NOMO-1 (cell line): ENCODE results near the gene FAM13A.

Experiments
- DNase-seq, 2 experiments: peaks; one replicate each; lab custom pipeline; 2025; ENCODE audit not compliant: unreplicated experiment in 2 of 2; lab: John Stamatoyannopoulos, UW

The FAM13A gene

GRCh38 chr4:88818631-88819470 lies 238.1 kb downstream of the FAM13A start:
- DNase-seq, result peak; percentile 3 to 46

DNA sequence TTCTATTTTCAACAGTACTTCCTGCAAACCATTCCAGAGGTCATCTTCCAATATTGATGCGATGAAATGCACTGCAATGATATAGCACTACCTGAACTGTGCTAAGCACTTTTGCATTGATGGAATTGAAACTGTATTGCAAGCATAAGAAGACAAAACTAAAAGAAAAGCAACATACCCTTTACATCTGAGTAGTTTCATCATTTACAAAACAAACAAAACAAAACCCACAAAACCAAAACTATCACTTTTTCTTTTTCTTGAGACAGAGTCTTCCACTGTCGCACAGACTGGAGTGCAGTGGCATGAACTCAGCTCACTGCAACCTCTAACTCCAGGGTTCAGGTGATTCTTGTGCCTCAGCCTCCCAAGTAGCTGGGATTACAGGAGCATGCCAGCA lies 239.2 kb downstream of the FAM13A start:
- no peak for DNase-seq

DNA sequence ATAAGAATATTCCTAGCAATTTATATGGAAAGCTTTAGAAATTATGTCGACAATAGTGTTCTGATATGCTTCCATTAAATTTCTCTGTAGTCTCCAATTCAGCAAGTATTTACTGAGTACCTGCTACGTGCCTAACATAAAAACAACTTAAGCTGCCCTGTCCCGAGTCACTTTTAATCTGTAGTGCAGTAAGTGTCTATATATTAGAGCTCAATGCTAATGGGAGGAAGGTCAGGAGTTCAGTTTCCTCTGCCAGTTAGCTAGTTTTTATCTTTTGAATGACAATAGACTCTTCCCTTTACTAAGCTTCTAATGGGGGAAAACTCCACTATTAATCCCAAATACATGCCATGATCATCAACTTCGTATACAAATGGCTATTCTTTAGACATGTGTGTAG lies 240.6 kb downstream of the FAM13A start:
- no peak for DNase-seq

GRCh38 chr4:88814043-88814617 lies 242.9 kb downstream of the FAM13A start:
- no peak for DNase-seq

DNA sequence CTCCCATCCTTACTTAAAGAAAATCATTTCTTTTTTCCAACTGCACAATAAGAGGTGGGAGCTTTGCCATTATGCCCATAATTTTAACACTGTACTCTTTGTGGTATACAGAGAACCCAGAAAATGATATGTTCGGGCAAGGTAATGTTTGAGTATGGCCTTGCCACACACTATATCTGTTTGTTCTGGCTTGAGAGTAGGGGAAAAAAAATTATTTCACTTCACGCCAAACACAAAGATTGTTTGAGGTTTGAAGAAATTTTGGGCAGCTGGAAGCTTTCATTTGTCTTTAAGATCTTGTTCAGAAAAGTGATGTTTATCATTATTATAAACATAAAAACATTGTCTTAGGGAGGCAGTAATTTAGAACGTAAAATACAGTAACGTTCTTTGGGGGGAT lies 244.0 kb downstream of the FAM13A start:
- no peak for DNase-seq

DNA sequence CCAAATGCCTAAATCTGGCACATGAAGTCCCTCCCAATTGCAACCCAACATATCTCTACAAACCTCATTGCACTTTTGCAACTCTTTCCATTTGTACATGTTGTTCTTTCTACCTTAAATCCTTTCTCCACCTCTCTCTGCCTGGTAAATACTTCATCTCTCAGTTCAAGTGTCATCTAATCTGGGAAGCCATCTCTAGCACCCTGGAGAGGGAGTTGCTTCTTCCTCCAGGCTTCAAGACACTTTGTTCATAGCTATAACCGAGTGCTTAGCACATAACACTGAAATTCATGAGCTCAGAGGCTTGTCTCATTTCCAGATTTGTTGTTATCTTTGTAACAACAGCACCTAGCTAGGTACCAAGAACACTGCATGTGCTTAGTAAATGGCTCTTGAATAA lies 244.6 kb downstream of the FAM13A start:
- no peak for DNase-seq

- DNase-seq, result no peak
These were observed 245.1 kb downstream of the FAM13A start for GRCh38 chr4:88811904-88812303.

DNA sequence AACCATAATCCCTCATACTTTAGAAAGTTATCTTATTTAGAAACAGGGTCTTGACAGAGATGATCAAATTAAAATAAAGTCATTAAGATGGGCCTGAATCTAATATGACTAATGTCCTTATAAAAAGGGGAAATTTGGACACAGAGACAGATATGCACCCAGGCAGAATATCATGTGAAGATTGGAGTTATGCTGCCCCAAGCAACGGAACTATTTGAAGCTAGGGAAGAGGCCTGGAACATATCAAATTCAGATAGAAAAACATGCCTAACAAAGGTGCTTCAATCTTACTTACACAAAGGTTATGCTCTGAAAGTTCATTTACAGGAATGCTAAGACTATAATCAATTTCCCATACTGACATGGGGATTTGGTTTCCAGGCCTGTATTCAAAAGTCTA lies 246.7 kb downstream of the FAM13A start:
- DNase-seq, result no peak

DNA sequence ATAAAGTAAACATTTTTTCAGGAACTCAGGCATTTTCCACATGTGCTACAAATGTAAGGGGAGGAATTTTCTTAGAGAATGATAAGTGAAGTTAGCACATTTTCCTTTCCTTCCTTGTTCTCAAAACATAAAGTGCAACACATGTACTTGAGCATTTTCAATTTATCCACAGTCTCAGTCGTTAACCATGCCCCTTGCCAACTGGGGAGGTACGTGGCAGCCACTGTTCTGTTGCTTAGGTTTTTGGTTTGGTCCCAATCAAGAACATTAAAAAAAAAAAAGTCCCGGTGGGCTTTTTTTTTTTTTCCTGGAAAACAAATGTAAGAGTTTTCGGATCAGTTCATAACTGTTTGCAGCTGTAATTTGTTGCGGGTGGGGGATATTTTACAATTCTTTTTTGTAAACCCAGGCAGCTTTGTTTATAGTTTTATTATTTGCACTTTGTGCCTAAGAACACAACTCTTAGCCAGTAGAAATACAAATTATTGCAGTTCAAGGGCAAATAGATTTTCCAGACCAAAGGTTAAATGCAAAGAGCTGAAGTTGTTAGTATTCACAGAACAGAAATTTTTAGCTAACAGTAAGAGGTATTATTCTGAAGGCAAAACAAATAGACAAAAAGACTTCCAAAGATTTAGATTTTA lies 247.3 kb downstream of the FAM13A start:
- no peak for DNase-seq

DNA sequence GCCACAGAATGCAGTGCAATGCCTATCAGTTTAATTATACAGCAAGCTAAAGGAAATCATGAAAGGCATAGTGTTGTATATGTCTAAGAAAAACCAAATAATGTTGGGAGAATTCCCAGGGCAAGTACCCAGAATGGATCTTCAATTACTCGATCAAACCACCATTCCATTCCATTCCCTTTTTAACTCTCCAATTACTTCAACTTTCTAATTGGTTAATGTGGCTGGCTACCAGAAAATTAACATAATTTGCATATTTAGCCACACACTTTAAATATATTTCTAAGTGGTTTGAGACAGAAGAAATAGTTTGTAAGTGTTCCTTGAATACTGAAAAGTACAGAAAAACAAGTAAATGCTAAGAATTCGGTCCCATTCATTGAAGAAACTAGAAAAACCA lies 247.9 kb downstream of the FAM13A start:
- DNase-seq, result no peak

GRCh38 chr4:88807499-88807898 lies 249.5 kb downstream of the FAM13A start:
- DNase-seq, result no peak

DNA sequence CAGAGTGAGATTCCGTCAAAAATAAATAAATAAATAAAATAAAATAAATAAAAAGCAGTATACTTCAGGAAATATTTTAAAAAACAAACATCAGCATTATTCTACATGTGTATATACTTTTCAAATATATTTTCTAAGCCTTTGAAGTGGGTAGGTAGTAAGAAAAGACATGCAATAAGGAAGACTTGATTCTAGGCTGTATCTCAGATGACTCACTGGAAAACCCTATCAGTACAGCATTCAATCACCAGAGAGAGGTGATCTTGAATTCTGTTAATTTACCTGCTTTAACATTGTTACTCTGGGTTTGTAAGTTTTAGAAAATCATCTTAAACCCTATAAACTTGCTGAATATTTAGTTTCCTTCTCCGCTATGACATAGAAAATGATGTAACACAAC lies 252.8 kb downstream of the FAM13A start:
- no peak for DNase-seq

DNA sequence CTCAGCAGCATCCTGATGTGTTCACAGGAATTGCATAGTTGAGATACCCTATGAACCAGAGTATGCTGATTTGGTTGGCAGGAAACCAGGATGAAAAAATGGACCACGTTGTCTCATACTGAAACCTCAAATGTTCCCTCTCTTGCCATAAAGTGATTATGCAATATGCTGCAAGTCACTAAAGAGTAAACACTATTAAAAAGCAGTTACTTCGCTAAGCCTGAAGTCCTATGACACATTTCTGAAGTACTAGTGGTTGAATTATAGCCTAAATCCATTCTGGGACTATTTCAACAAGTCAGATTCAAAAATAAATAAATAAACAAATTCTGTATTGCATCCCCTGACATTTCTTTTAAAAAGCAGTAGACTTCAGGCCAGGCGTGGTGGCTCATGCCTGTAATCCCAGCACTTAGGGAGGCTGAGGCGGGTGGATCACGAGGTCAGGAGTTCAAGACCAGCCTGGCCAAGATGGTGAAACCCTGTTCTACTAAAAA lies 253.3 kb downstream of the FAM13A start:
- peak; percentile 71 to 81 for DNase-seq

DNA sequence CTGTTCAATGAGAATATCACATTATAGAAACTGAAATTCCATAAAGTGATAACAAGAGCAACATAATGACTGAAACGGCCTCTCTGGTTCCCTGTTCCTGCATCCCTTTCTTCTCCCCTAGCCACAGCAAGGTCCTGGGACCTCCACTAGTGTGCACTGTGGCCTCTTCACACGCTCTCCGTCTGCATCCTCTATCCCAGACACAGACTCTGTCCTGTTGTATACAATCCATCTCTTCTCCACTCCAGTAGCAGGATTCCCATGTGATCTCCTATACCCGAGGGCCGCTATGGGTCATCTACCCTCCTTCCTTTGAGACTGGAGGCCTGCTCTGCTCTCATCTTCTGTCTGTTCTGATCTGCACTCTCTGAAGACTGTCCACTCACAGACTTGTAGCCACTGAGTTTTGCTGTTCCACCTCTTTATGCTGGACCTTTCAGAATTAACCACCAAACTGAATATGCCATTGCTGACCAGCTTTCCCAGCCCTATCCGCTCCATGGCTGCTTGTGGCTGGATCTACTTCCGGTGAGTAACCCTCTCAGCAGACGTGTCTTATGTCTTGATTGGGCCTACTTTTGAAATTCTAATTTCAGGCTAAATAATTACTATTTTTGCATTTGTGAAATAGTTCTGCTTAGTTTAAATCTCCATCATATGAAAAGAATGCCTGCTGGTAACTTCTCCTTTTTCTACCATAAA lies 254.2 kb downstream of the FAM13A start:
- peak in 1 of 2 experiments; percentile 33 for DNase-seq

DNA sequence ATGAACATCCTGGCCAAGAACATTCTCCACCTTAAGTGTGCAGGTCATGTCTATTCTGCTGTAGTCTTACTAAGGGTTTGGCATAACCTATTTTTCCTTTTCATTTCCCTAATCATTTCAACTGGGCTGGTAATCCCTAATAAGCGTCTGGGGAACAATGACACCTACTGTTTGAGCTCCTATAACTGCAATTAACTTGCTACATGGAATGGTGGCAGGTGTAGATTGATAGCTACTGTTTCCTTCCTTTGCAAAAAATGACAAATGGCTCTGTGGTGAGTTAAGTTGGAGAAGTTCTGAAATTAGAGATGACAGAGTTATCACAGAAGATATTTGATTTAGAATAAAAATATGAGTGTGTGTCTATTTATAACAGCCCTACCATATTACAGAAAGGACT lies 254.8 kb downstream of the FAM13A start:
- no peak for DNase-seq

DNA sequence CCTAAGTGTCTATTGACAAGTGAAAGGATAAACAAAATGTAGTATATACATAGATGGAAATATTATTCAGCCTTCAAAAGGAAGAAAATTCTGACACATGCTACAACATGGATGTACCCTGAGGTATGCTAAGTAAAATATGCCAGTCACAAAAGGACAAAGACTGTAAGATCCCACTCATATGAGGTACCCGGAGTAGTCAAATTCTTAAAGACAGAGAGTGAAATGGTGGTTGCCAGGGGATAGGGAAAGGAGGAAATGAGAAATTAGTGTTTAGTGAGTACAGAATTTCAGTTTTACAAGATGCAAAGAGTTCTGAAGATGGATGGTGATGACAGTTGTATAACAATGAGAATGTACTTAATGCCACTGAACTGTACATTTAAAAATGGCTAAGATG lies 257.1 kb downstream of the FAM13A start:
- no peak for DNase-seq

DNA sequence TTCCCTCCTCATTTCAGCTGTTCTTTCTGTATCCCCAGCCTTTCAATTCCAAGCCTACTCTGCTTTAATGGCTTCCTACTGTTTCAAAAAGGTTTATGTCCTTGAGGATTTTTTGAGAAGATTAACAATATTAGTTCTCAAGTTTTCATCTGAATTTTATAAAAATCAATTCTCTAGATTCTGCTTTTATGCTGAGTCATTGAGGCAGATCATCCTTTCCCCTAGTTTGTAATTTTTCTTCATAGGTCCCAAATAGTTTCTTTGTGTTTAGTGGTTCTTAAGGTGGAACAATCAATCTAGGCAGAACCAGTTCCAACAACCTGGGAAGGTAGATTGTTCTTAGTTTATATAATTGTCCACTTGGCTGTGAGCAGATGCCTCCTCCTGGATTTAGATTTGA lies 259.3 kb downstream of the FAM13A start:
- DNase-seq, result no peak

DNA sequence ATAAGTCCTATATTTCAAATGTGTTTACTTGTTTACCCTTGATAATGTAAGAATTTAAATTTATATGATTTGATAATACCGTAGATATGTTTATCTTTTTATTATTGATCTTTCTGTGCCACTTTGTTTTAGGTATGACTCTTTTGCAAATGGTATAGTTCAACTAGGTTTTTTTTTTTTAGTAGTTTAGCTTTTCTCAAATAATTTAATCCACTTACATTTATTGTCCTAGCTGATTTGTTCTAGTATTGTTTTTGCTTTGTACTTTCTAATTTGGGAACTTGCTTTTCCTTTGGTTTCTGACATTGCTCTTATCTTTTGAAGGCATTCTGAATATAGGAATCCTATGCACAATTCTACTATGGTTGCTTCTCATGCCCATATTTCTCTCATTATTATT lies 260.4 kb downstream of the FAM13A start:
- no peak for DNase-seq

- no peak for DNase-seq
These were observed 262.0 kb downstream of the FAM13A start for GRCh38 chr4:88794952-88795351.

DNA sequence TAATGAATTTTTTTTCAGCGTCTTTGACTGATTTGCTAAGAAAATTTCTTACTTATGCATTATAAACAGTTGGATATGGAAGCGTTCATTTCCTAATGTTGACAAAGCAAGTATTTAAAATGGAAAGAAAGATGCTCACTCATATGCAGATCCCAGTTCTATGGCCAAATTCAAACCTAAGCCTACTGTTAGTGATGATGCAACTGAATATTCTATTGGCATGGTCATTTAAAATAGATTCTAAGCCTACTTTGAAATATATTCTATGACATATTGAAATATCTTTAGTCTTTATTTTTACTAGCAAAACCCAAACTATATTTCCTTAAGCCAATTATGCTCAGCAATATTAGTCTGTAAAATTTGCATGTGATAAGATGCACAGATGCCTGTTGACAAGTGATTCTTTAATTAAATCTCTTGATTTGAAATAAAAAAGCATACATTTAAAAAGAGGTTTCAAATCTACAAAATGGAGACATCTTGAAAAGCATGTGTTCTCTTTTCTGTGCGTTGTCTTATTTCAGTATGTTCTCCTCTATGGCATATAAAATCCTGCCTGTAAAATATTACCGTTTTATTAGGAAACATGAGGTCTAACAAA lies 262.8 kb downstream of the FAM13A start:
- no peak for DNase-seq

GRCh38 chr4:88793475-88793874 lies 263.5 kb downstream of the FAM13A start:
- DNase-seq, result no peak
